T follicular helper cell (primary cell): ENCODE data around the gene GUSB.
"Not testable (repeated sequence)": the region's sequence is repeated elsewhere in the genome, so short reads cannot be mapped to it uniquely, and the experiment has no call there.

Experiments used
- DNase-seq: peaks from one replicate; pipeline ENCODE4 v3.0.0-alpha.2; 2020; ENCODE audit warnings: low read depth
- total RNA-seq, 2 experiments: gene quantifications; one replicate each; lab custom pipeline; 2026; lab: John Stamatoyannopoulos, UW

Gene GUSB
- 32.8 to 48.6 reads per million in 2 experiments for total RNA-seq

GRCh38 chr7:65981965-65982792 lies at the start of gene GUSB:
Gene GUSB, minus strand, starts transcription at chr7:65982213. Its CDS starts 30 bp downstream, at chr7:65982183.
- peak; percentile 83 for DNase-seq

- not testable (repeated sequence) for DNase-seq
Observed at GRCh38 chr7:66028342-66028741, 46.3 kb upstream of the GUSB start.

- no peak for DNase-seq
Observed at GRCh38 chr7:66016131-66016461, 34.1 kb upstream of the GUSB start.

- DNase-seq, result no peak
Observed at GRCh38 chr7:66015440-66016130, 33.6 kb upstream of the GUSB start.

- DNase-seq, result no peak
Observed at GRCh38 chr7:66013938-66014337, 31.9 kb upstream of the GUSB start.

- DNase-seq, result no peak
Observed at GRCh38 chr7:66007232-66007631, 25.2 kb upstream of the GUSB start.

- DNase-seq, result not testable (repeated sequence)
Observed at GRCh38 chr7:66005115-66005671, 23.2 kb upstream of the GUSB start.

GRCh38 chr7:66000823-66001417 lies 18.9 kb upstream of the GUSB start:
- not testable (repeated sequence) for DNase-seq

GRCh38 chr7:65994984-65995383 lies 13.0 kb upstream of the GUSB start:
- not testable (repeated sequence) for DNase-seq

- no peak for DNase-seq
Observed at GRCh38 chr7:65992526-65992925, 10.5 kb upstream of the GUSB start.

- DNase-seq, result not testable (repeated sequence)
Observed at GRCh38 chr7:65991829-65992228, 9.8 kb upstream of the GUSB start.

GRCh38 chr7:65989694-65990080 lies 7.7 kb upstream of the GUSB start:
- no peak for DNase-seq

GRCh38 chr7:65988503-65988902 lies 6.5 kb upstream of the GUSB start:
- DNase-seq, result not testable (repeated sequence)

- no peak for DNase-seq
Observed at GRCh38 chr7:65988084-65988483, 6.1 kb upstream of the GUSB start.

- DNase-seq, result no peak
Observed at GRCh38 chr7:65983965-65984658, 2.1 kb upstream of the GUSB start.

GRCh38 chr7:65980478-65981250 lies 1.3 kb downstream of the GUSB start:
- no peak for DNase-seq

- DNase-seq, result no peak
Observed at GRCh38 chr7:65979583-65980477, 2.2 kb downstream of the GUSB start.

- DNase-seq, result no peak
Observed at GRCh38 chr7:65978891-65979582, 3.0 kb downstream of the GUSB start.

GRCh38 chr7:65976659-65977196 lies 5.3 kb downstream of the GUSB start:
- no peak for DNase-seq
